SU-DHL-6 (cell line): ENCODE data around the gene SPHK1.

ENCODE experiments used
- EZH2phosphoT487 ChIP-seq: fragments of 200-600 bp; sonication (generic), shearing (Covaris generic); conservative IDR thresholded peaks from 2 replicates; pipeline ENCODE4 v1.6.1; 2018; ENCODE audit warnings: mild to moderate bottlenecking, antibody characterized with exemption, low read length, moderate library complexity, mixed read lengths
- TF ChIP-seq, protein P1 (sequence below): fragments of 200-600 bp; sonication (generic); IDR thresholded peaks from one replicate; pipeline ENCODE4 v1.5.1; 2017; ENCODE audit warnings: antibody characterized with exemption, mild to moderate bottlenecking, low read length, moderate library complexity; ENCODE audit not compliant: insufficient read depth, poor library complexity, severe bottlenecking

DNA sequence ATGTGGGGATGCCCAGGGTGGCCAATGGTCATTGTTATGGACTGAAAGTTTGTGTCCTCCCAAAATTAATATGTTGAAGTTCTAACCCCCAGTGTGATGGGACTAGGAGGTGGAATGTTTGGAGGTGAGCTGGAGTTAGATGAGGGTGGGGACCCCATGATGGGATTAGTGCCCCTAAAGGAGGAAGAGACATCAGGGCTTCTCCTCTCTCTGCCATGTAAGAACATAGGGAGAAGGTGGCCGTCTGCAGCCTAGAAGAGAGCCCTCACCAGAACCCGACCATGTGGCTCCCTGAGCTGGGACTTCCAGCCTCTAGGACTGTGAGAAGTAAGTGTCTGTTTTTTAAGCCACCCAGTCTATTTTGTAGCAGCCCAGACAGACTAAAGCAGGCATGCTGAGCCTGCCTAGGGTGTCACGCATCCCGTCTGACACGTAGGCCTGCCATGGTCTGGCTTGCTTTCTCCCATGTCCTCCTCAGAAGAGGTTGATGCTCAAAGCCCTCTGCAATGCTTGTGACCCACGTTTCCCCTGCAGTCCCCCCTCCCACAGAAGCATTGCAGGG lies 26.7 kb upstream of the SPHK1 start:
- TF ChIP-seq, protein P1, sequence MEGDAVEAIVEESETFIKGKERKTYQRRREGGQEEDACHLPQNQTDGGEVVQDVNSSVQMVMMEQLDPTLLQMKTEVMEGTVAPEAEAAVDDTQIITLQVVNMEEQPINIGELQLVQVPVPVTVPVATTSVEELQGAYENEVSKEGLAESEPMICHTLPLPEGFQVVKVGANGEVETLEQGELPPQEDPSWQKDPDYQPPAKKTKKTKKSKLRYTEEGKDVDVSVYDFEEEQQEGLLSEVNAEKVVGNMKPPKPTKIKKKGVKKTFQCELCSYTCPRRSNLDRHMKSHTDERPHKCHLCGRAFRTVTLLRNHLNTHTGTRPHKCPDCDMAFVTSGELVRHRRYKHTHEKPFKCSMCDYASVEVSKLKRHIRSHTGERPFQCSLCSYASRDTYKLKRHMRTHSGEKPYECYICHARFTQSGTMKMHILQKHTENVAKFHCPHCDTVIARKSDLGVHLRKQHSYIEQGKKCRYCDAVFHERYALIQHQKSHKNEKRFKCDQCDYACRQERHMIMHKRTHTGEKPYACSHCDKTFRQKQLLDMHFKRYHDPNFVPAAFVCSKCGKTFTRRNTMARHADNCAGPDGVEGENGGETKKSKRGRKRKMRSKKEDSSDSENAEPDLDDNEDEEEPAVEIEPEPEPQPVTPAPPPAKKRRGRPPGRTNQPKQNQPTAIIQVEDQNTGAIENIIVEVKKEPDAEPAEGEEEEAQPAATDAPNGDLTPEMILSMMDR = no peak
- no peak for TF ChIP-seq EZH2phosphoT487
